ENCODE results near the gene MRPL33. TPM values are rescaled to one million over a fixed set of nuclear protein-coding genes. Genes with fewer than 3 reads are reported as not detected.

Gene MRPL33
- total and polyA plus RNA-seq, 2 of the 13 experiments (the other 11 are each of a cell fraction or from before 2014, with no cell fraction given), result 69.7 to 218 TPM

GRCh38 chr2:27824401-27824800, 52.9 kb downstream of the MRPL33 start:
- ATAC-seq, result no peak
- no peak overlapping the region for H3K4me2 ChIP-seq (ENCODE audit: low read depth, low read length)
- WGBS (ENCODE audit: low lambda C conversion rate), result 98% methylated on average over 1 of the region's 1 CpG
- DNase-seq (ENCODE audit: low spot score), result no peak
- no peaks in the 10 kb centered on the region for H4K20me1 ChIP-seq (ENCODE audit: insufficient read depth, low read length)
- no peaks in the 10 kb centered on the region for H3K4me1 ChIP-seq (ENCODE audit: insufficient read depth, low read length)
- no peak overlapping the region for H3K9ac ChIP-seq (ENCODE audit: insufficient read depth, low read depth, low read length)
- intact Hi-C loops (cut with micrococcal nuclease; ENCODE audit: unreplicated experiment) (no loop called here), in situ Hi-C loops (cut with HindIII; ENCODE audit: extremely low pct_ligation_motif_present, low pct_unique_long_range_greater_than_20kb) (no loop called here)
- no peak overlapping the region for H2AFZ ChIP-seq (ENCODE audit: low read length)
- no peak overlapping the region for H3K27ac ChIP-seq (ENCODE audit: extremely low read length, insufficient read depth, low read length)
- no peaks in the 10 kb centered on the region for H3K27me3 ChIP-seq (ENCODE audit: control insufficient read depth in 1 of 2, insufficient read depth in 2 of 2, low read length in 2 of 2)
- 0 out of 5 replicates have a peak, but pooled peaks cover 0 to 3% of the 10 kb centered on the region in 2 experiments for H3K36me3 ChIP-seq (replicated peaks in 1 of 2; ENCODE audit: control insufficient read depth in 1 of 2, insufficient read depth in 2 of 2, low read length in 2 of 2)
- ChIA-PET POLR2A (no interaction called here), CTCF (ENCODE audit: low intra/inter-chr PET ratio, low total read pairs) (no interaction called here)
- FAIRE-seq, result no peak
- no peak overlapping the region for H3K4me3 ChIP-seq (replicated peaks in 1 of 3; ENCODE audit: insufficient read depth in 1 of 3, low read depth in 2 of 3, low read length in 3 of 3)
- no TSS peak for BruUV-seq (replicated peaks)
- H3K9me3 ChIP-seq (ENCODE audit: low read length), result 0 out of 2 replicates have a peak, but pooled peaks cover 4% of the 10 kb centered on the region
- no peaks in the 10 kb centered on the region for H3K79me2 ChIP-seq (ENCODE audit: insufficient read depth, low read length)
- TF ChIP-seq BATF2 (CRISPR knock-in tag; IDR thresholded peaks at IDR 0.05) (no peak), ZFP36L2 (CRISPR knock-in tag; IDR thresholded peaks at IDR 0.05) (no peak), TOE1 (CRISPR knock-in tag; IDR thresholded peaks at IDR 0.05) (no peak), THRA (CRISPR knock-in tag; IDR thresholded peaks at IDR 0.05; ENCODE audit: borderline replicate concordance) (no peak), GPBP1L1 (CRISPR knock-in tag; IDR thresholded peaks at IDR 0.05) (no peak), ETV5 (CRISPR knock-in tag; IDR thresholded peaks at IDR 0.05; ENCODE audit: borderline replicate concordance) (no peak), MNT (IDR thresholded peaks at IDR 0.05) (no peak), ZNF18 (CRISPR knock-in tag; IDR thresholded peaks at IDR 0.05; ENCODE audit: insufficient replicate concordance) (no peak), ZFAT (CRISPR knock-in tag; conservative IDR thresholded peaks at IDR 0.05) (no peak), DZIP1 (CRISPR knock-in tag; IDR thresholded peaks at IDR 0.05) (no peak), ETV6 (CRISPR knock-in tag; conservative IDR thresholded peaks at IDR 0.05) (no peak), FOSL1 (CRISPR knock-in tag; IDR thresholded peaks at IDR 0.05; ENCODE audit: borderline replicate concordance) (no peak), ZNF382 (CRISPR knock-in tag; IDR thresholded peaks at IDR 0.05; ENCODE audit: borderline replicate concordance) (no peak), SYNCRIP (IDR thresholded peaks at IDR 0.05; ENCODE audit: insufficient read depth, low read depth, low read length) (no peak), SOX5 (CRISPR knock-in tag; IDR thresholded peaks at IDR 0.05; ENCODE audit: borderline replicate concordance) (no peak)
